Measurements from ENCODE around the gene CPLX1. TPM values are rescaled to one million over a fixed set of nuclear protein-coding genes. Genes with fewer than 3 reads are reported as not detected.

CPLX1 gene
- polyA plus RNA-seq, 1 donor (not counting 4 experiments of a cell fraction or from before 2014, with no cell fraction given) = 0.04 TPM

DNA sequence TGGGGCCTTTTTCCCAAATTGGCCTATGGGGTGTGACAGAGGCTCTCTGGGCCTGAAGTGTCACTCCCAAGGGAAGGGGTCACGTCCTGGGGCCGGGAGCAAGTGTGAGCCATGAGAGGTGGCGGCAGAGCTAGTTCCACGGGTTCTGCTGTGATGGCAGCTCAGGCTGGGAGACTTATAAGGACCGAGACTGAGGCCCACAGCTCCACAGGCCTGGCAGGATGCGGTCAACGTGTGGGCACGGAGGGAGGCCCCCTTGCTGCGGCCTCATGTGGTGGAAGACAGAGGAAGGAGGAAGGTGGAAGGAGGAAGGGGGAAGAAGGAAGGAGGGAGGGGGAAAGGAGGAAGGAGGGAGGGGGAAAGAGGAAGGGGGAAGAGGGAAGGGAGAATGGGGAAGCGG, 7.2 kb upstream of the CPLX1 start:
- FAIRE-seq = no peak
- peaks cover 15% of the 10 kb centered on the region for H3K27me3 ChIP-seq (ENCODE audit: control insufficient read depth, extremely low read depth, insufficient read depth, low read length)

DNA sequence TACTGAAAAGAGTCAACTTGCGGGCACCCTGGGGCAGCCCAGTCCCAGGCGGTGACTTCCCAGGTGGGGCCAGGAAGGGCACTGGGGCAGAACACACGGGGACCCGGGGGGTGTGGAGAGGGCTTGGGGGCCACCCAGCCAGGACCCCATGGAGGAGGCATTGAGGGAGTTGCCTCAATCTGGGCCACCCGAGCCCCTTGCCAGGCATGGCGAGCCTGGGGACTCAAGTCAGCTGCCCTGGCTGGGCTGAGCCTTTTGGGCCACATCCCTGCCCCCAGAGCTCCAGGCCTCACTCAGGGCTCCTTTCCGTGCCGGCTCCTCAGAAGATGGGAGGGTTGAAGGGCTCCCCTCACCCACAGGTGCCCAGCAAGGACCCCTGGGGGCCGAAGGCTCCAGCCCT, 6.6 kb upstream of the CPLX1 start:
- Histone ChIP-seq H3K9me1 (ENCODE audit: control insufficient read depth, extremely low read depth, insufficient read depth, low read length) (no peaks in the 10 kb centered on the region), H4K20me1 (ENCODE audit: control insufficient read depth, extremely low read depth, insufficient read depth, low read length) (no peaks in the 10 kb centered on the region), H3K27me3 (ENCODE audit: control insufficient read depth, extremely low read depth, insufficient read depth, low read length) (peaks cover 21% of the 10 kb centered on the region), H3K9ac (ENCODE audit: control insufficient read depth, extremely low read depth, insufficient read depth, low read length) (no peak overlapping the region), H3K27ac (ENCODE audit: control insufficient read depth, insufficient read depth, low read length) (no peak overlapping the region), H3K36me3 (ENCODE audit: control insufficient read depth in 2 of 2, extremely low read depth in 1 of 2, insufficient read depth in 2 of 2, low read length in 2 of 2) (no peaks in the 10 kb centered on the region), H3K4me2 (ENCODE audit: control insufficient read depth, extremely low read depth, insufficient read depth, low read depth, low read length) (no peak overlapping the region), H2AFZ (ENCODE audit: control insufficient read depth, low read length) (no peak overlapping the region), H3K79me2 (ENCODE audit: control insufficient read depth, insufficient read depth, low read length) (no peaks in the 10 kb centered on the region), H3K4me1 (ENCODE audit: control insufficient read depth, extremely low read depth, insufficient read depth, low read length) (no peaks in the 10 kb centered on the region), H3K9me3 (ENCODE audit: control insufficient read depth, low read depth, low read length) (peaks cover 3% of the 10 kb centered on the region), H3K4me3 (ENCODE audit: control insufficient read depth in 2 of 3, extremely low read depth in 1 of 3, insufficient read depth in 2 of 3, low read depth in 1 of 3, low read length in 3 of 3) (no peak overlapping the region)
- TF ChIP-seq EZH2 (IDR thresholded peaks at IDR 0.05; ENCODE audit: low read length) = no peak
- TF ChIP-seq, protein P1, sequence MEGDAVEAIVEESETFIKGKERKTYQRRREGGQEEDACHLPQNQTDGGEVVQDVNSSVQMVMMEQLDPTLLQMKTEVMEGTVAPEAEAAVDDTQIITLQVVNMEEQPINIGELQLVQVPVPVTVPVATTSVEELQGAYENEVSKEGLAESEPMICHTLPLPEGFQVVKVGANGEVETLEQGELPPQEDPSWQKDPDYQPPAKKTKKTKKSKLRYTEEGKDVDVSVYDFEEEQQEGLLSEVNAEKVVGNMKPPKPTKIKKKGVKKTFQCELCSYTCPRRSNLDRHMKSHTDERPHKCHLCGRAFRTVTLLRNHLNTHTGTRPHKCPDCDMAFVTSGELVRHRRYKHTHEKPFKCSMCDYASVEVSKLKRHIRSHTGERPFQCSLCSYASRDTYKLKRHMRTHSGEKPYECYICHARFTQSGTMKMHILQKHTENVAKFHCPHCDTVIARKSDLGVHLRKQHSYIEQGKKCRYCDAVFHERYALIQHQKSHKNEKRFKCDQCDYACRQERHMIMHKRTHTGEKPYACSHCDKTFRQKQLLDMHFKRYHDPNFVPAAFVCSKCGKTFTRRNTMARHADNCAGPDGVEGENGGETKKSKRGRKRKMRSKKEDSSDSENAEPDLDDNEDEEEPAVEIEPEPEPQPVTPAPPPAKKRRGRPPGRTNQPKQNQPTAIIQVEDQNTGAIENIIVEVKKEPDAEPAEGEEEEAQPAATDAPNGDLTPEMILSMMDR (optimal IDR thresholded peaks at IDR 0.05 in 1 of 3, IDR thresholded peaks at IDR 0.05 in 1 of 3, conservative IDR thresholded peaks at IDR 0.05 in 1 of 3; ENCODE audit: extremely low read depth in 1 of 3, insufficient read depth in 2 of 3, low read length in 3 of 3) = no peak
- dilution Hi-C loops (cut with MboI; ENCODE audit: extremely low pct_ligation_motif_present, low sequenced_read_pairs) = no loop called here
- DNase-seq (ENCODE audit: low read depth, low spot score) (no peak), FAIRE-seq (no peak)

More for the DNA sequence above, 7.2 kb upstream of the CPLX1 start:
- no peak overlapping the region for H2AFZ ChIP-seq (ENCODE audit: control insufficient read depth, low read length)
- TF ChIP-seq, protein P1 (optimal IDR thresholded peaks at IDR 0.05 in 1 of 3, IDR thresholded peaks at IDR 0.05 in 1 of 3, conservative IDR thresholded peaks at IDR 0.05 in 1 of 3; ENCODE audit: extremely low read depth in 1 of 3, insufficient read depth in 2 of 3, low read length in 3 of 3) = no peak
- TF ChIP-seq EZH2 (IDR thresholded peaks at IDR 0.05; ENCODE audit: low read length) = no peak
- H3K9me3 ChIP-seq (ENCODE audit: control insufficient read depth, low read depth, low read length) = peaks cover 3% of the 10 kb centered on the region
- no peak overlapping the region for H3K4me3 ChIP-seq (ENCODE audit: control insufficient read depth in 2 of 3, extremely low read depth in 1 of 3, insufficient read depth in 2 of 3, low read depth in 1 of 3, low read length in 3 of 3)
- H3K36me3 ChIP-seq (ENCODE audit: control insufficient read depth in 2 of 2, extremely low read depth in 1 of 2, insufficient read depth in 2 of 2, low read length in 2 of 2) = no peaks in the 10 kb centered on the region
- no peaks in the 10 kb centered on the region for H3K79me2 ChIP-seq (ENCODE audit: control insufficient read depth, insufficient read depth, low read length)
- H3K9me1 ChIP-seq (ENCODE audit: control insufficient read depth, extremely low read depth, insufficient read depth, low read length) = no peaks in the 10 kb centered on the region
- no peak for DNase-seq (ENCODE audit: low read depth, low spot score)
- dilution Hi-C loops (cut with MboI; ENCODE audit: extremely low pct_ligation_motif_present, low sequenced_read_pairs) = no loop called here
- no peaks in the 10 kb centered on the region for H4K20me1 ChIP-seq (ENCODE audit: control insufficient read depth, extremely low read depth, insufficient read depth, low read length)
- H3K4me2 ChIP-seq (ENCODE audit: control insufficient read depth, extremely low read depth, insufficient read depth, low read depth, low read length) = no peak overlapping the region
- H3K4me1 ChIP-seq (ENCODE audit: control insufficient read depth, extremely low read depth, insufficient read depth, low read length) = no peaks in the 10 kb centered on the region
- no peak overlapping the region for H3K9ac ChIP-seq (ENCODE audit: control insufficient read depth, extremely low read depth, insufficient read depth, low read length)
- no peak overlapping the region for H3K27ac ChIP-seq (ENCODE audit: control insufficient read depth, insufficient read depth, low read length)

All from keratinocyte (primary cell).